ENCODE results near the gene YIF1A. TPM values are rescaled to one million over a fixed set of nuclear protein-coding genes. Genes with fewer than 3 reads are reported as not detected.

Gene YIF1A
- polyA plus RNA-seq, 1 donor from 2014 or later: 51.2 TPM

GRCh38 chr11:66292543-66293332, 3.8 kb upstream of the YIF1A start:
- peaks cover 32% of the 10 kb centered on the region for H3K27me3 ChIP-seq (ENCODE audit: insufficient read depth, low read depth, low read length)

GRCh38 chr11:66291706-66292542, 3.0 kb upstream of the YIF1A start, which contains the start of gene TMEM151A:
TMEM151A (plus strand) TSS chr11:66291894; CDS start chr11:66292014, 120 bp downstream.
- Histone ChIP-seq H4K20me1 (ENCODE audit: insufficient read depth) (no peaks in the 10 kb centered on the region), H3K36me3 (ENCODE audit: insufficient read depth, low read length) (no peaks in the 10 kb centered on the region), H3K79me2 (replicated peaks; ENCODE audit: insufficient read depth, low read length) (peaks cover 15% of the 10 kb centered on the region), H2AFZ (ENCODE audit: low read depth, low read length) (peak within 1 kb of the TSS; percentile 4), H3K9ac (ENCODE audit: low read length) (peak within 1 kb of the TSS; percentile 78), H3K27ac (ENCODE audit: low read length) (no peak within 1 kb of the TSS), H3F3A (ENCODE audit: insufficient read depth, low read length, poor library complexity, severe bottlenecking) (no peaks in the 10 kb centered on the region), H3K9me2 (ENCODE audit: insufficient read depth, low read length) (no peaks in the 10 kb centered on the region), H3K4me2 (ENCODE audit: low read length) (no peak within 1 kb of the TSS), H3K4me3 (ENCODE audit: low read length) (peak within 1 kb of the TSS; percentile 73), H3K27me3 (ENCODE audit: insufficient read depth, low read depth, low read length) (peaks cover 32% of the 10 kb centered on the region), H3K9me3 (ENCODE audit: low read length) (no peaks in the 10 kb centered on the region)
- TF ChIP-seq MXI1 (conservative IDR thresholded peaks at IDR 0.05; ENCODE audit: poor library complexity, severe bottlenecking): peak; percentile 21
- peak; percentile 17 for TF ChIP-seq REST (IDR thresholded peaks at IDR 0.05; ENCODE audit: borderline replicate concordance)
- TF ChIP-seq POLR2AphosphoS5 (IDR thresholded peaks at IDR 0.05): no peak
- TF ChIP-seq TAF1 (IDR thresholded peaks at IDR 0.05; ENCODE audit: low read depth): no peak

More at GRCh38 chr11:66292543-66293332, 3.8 kb upstream of the YIF1A start:
- H3K79me2 ChIP-seq (replicated peaks; ENCODE audit: insufficient read depth, low read length): peaks cover 8% of the 10 kb centered on the region
- no peaks in the 10 kb centered on the region for H4K20me1 ChIP-seq (ENCODE audit: insufficient read depth)
- H3K9ac ChIP-seq (ENCODE audit: low read length): peak overlapping the region; percentile 78
- TF ChIP-seq EP300 (conservative IDR thresholded peaks at IDR 0.05; ENCODE audit: poor library complexity, severe bottlenecking) (no peak), RAD21 (conservative IDR thresholded peaks at IDR 0.05) (no peak)
- H3K27ac ChIP-seq (ENCODE audit: low read length): no peak overlapping the region
- H3F3A ChIP-seq (ENCODE audit: insufficient read depth, low read length, poor library complexity, severe bottlenecking): no peaks in the 10 kb centered on the region
- no peaks in the 10 kb centered on the region for H3K9me2 ChIP-seq (ENCODE audit: insufficient read depth, low read length)
- H3K36me3 ChIP-seq (ENCODE audit: insufficient read depth, low read length): no peaks in the 10 kb centered on the region
- no peak overlapping the region for H2AFZ ChIP-seq (ENCODE audit: low read depth, low read length)
- no peak overlapping the region for H3K4me2 ChIP-seq (ENCODE audit: low read length)
- peak overlapping the region; percentile 73 for H3K4me3 ChIP-seq (ENCODE audit: low read length)
- no peaks in the 10 kb centered on the region for H3K9me3 ChIP-seq (ENCODE audit: low read length)

- TF ChIP-seq POLR2AphosphoS5 (IDR thresholded peaks at IDR 0.05) (peak; percentile 39), TAF1 (IDR thresholded peaks at IDR 0.05; ENCODE audit: low read depth) (no peak)
- Histone ChIP-seq H3K36me3 (ENCODE audit: insufficient read depth, low read length) (no peaks in the 10 kb centered on the region), H3K27ac (ENCODE audit: low read length) (no peak overlapping the region), H3K27me3 (ENCODE audit: insufficient read depth, low read depth, low read length) (peaks cover 32% of the 10 kb centered on the region), H4K20me1 (ENCODE audit: insufficient read depth) (no peaks in the 10 kb centered on the region), H3K9me2 (ENCODE audit: insufficient read depth, low read length) (no peaks in the 10 kb centered on the region), H3K79me2 (replicated peaks; ENCODE audit: insufficient read depth, low read length) (peaks cover 17% of the 10 kb centered on the region), H3K4me2 (ENCODE audit: low read length) (no peak overlapping the region), H3K4me3 (ENCODE audit: low read length) (peak overlapping the region; percentile 73), H3K9ac (ENCODE audit: low read length) (peak overlapping the region; percentile 78), H2AFZ (ENCODE audit: low read depth, low read length) (no peak overlapping the region), H3F3A (ENCODE audit: insufficient read depth, low read length, poor library complexity, severe bottlenecking) (no peaks in the 10 kb centered on the region), H3K9me3 (ENCODE audit: low read length) (no peaks in the 10 kb centered on the region)
Observed at GRCh38 chr11:66291303-66291705, 2.4 kb upstream of the YIF1A start.

Measured in neural cell (in vitro differentiated cells).